MM.1S (cell line): ENCODE measurements around the gene ATP13A5.

ENCODE experiments used
- DNase-seq: peaks from one replicate; pipeline ENCODE4 v3.0.0-alpha.2; 2015
- H2AFZ ChIP-seq: fragments of 300-600 bp; sonication (generic); 2 replicates; pipeline ENCODE4 v1.6.0; 2016; ENCODE audit warnings: antibody characterized with exemption, low read length
- H3F3A ChIP-seq: fragments of 300-600 bp; sonication (generic); 2 replicates; pipeline ENCODE4 v1.6.1; 2016; ENCODE audit warnings: mild to moderate bottlenecking, antibody characterized with exemption, low read length, moderate library complexity, mixed read lengths; ENCODE audit not compliant: insufficient read depth
- H3K27ac ChIP-seq: fragments of 300-600 bp; sonication (generic); 2 replicates; pipeline ENCODE4 v1.5.1; 2016; ENCODE audit warnings: mild to moderate bottlenecking, low read length
- H3K27me3 ChIP-seq: fragments of 300-600 bp; sonication (generic); replicated peaks from 2 replicates; pipeline ENCODE4 v1.6.0; 2016; ENCODE audit warnings: low read length; ENCODE audit not compliant: insufficient read depth
- H3K36me3 ChIP-seq: fragments of 300-600 bp; sonication (generic); replicated peaks from 2 replicates; pipeline ENCODE4 v1.6.1; 2016; ENCODE audit warnings: mild to moderate bottlenecking, low read length, mixed read lengths; ENCODE audit not compliant: insufficient read depth
- H3K4me1 ChIP-seq: fragments of 300-600 bp; sonication (generic); 2 replicates; pipeline ENCODE4 v1.6.1; 2016; ENCODE audit warnings: low read length, mixed read lengths
- H3K4me2 ChIP-seq: fragments of 300-600 bp; sonication (generic); 2 replicates; pipeline ENCODE4 v1.6.0; 2016; ENCODE audit warnings: low read depth, low read length
- H3K4me3 ChIP-seq: fragments of 300-600 bp; sonication (generic); 2 replicates; pipeline ENCODE4 v1.5.1; 2016; ENCODE audit warnings: low read length, mixed read lengths
- H3K79me2 ChIP-seq: fragments of 300-600 bp; sonication (generic); 2 replicates; pipeline ENCODE4 v1.6.1; 2016; ENCODE audit warnings: mixed run types, low read length, mixed read lengths
- H3K9ac ChIP-seq: fragments of 300-600 bp; sonication (generic); 2 replicates; pipeline ENCODE4 v1.6.1; 2016; ENCODE audit warnings: low read length, mixed read lengths
- H3K9me2 ChIP-seq: fragments of 300-600 bp; sonication (generic); replicated peaks from 2 replicates; pipeline ENCODE4 v1.6.1; 2016; ENCODE audit warnings: mild to moderate bottlenecking, low read length, mixed read lengths; ENCODE audit not compliant: insufficient read depth
- H3K9me3 ChIP-seq: fragments of 300-600 bp; sonication (generic); replicated peaks from 2 replicates; pipeline ENCODE4 v1.6.1; 2016; ENCODE audit warnings: mild to moderate bottlenecking, low read length, mixed read lengths; ENCODE audit not compliant: insufficient read depth
- H4K20me1 ChIP-seq: fragments of 300-600 bp; sonication (generic); 2 replicates; pipeline ENCODE4 v1.6.1; 2016; ENCODE audit warnings: mild to moderate bottlenecking, low read length, moderate library complexity, mixed read lengths; ENCODE audit not compliant: insufficient read depth
- EZH2 ChIP-seq: fragments of 300-600 bp; sonication (generic); optimal IDR thresholded peaks from 2 replicates; pipeline ENCODE3; 2017; ENCODE audit warnings: low read depth, mild to moderate bottlenecking, antibody characterized with exemption, low read length, mixed read lengths
- EZH2phosphoT487 ChIP-seq: fragments of 300-600 bp; sonication (generic); IDR thresholded peaks from 2 replicates; pipeline ENCODE4 v1.6.1; 2018; ENCODE audit warnings: antibody characterized with exemption, low read length
- TF ChIP-seq, protein P1 (sequence below): fragments of 300-600 bp; sonication (generic); IDR thresholded peaks from 2 replicates; pipeline ENCODE4 v1.5.1; 2016; ENCODE audit warnings: antibody characterized with exemption, low read length, mixed read lengths

The ATP13A5 gene

GRCh38 chr3:193248848-193249468 is 129.6 kb downstream of the ATP13A5 start:
- Histone ChIP-seq H2AFZ (no peak overlapping the region), H3K4me2 (no peak overlapping the region), H4K20me1 (no peaks in the 10 kb centered on the region), H3K9ac (no peak overlapping the region), H3K27me3 (no peaks in the 10 kb centered on the region), H3K9me3 (no peaks in the 10 kb centered on the region), H3K4me1 (no peaks in the 10 kb centered on the region), H3K79me2 (no peaks in the 10 kb centered on the region), H3F3A (no peaks in the 10 kb centered on the region), H3K4me3 (no peak overlapping the region), H3K27ac (no peak overlapping the region), H3K36me3 (no peaks in the 10 kb centered on the region), H3K9me2 (no peaks in the 10 kb centered on the region)
- no peak for DNase-seq
- no peak for TF ChIP-seq EZH2phosphoT487
- TF ChIP-seq, protein P1, sequence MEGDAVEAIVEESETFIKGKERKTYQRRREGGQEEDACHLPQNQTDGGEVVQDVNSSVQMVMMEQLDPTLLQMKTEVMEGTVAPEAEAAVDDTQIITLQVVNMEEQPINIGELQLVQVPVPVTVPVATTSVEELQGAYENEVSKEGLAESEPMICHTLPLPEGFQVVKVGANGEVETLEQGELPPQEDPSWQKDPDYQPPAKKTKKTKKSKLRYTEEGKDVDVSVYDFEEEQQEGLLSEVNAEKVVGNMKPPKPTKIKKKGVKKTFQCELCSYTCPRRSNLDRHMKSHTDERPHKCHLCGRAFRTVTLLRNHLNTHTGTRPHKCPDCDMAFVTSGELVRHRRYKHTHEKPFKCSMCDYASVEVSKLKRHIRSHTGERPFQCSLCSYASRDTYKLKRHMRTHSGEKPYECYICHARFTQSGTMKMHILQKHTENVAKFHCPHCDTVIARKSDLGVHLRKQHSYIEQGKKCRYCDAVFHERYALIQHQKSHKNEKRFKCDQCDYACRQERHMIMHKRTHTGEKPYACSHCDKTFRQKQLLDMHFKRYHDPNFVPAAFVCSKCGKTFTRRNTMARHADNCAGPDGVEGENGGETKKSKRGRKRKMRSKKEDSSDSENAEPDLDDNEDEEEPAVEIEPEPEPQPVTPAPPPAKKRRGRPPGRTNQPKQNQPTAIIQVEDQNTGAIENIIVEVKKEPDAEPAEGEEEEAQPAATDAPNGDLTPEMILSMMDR, result no peak
- no peak for TF ChIP-seq EZH2

GRCh38 chr3:193243571-193243970 is 135.0 kb downstream of the ATP13A5 start:
- no peaks in the 10 kb centered on the region for H3K36me3 ChIP-seq
- no peak overlapping the region for H3K4me3 ChIP-seq
- no peak for DNase-seq
- H2AFZ ChIP-seq, result no peak overlapping the region
- TF ChIP-seq, protein P1, result no peak
- no peak for TF ChIP-seq EZH2
- TF ChIP-seq EZH2phosphoT487, result no peak
- H3K9me3 ChIP-seq, result no peaks in the 10 kb centered on the region
- H3K79me2 ChIP-seq, result no peaks in the 10 kb centered on the region
- no peaks in the 10 kb centered on the region for H3F3A ChIP-seq
- no peaks in the 10 kb centered on the region for H3K9me2 ChIP-seq
- H3K27ac ChIP-seq, result no peak overlapping the region
- H3K4me1 ChIP-seq, result no peaks in the 10 kb centered on the region
- no peak overlapping the region for H3K4me2 ChIP-seq
- H3K9ac ChIP-seq, result no peak overlapping the region
- H4K20me1 ChIP-seq, result no peaks in the 10 kb centered on the region
- H3K27me3 ChIP-seq, result no peaks in the 10 kb centered on the region

GRCh38 chr3:193241716-193242115 is 136.8 kb downstream of the ATP13A5 start:
- no peak overlapping the region for H3K9ac ChIP-seq
- no peak overlapping the region; the same call in 1 of the 2 replicates for H3K4me3 ChIP-seq
- no peak overlapping the region for H3K27ac ChIP-seq
- H3K27me3 ChIP-seq, result no peaks in the 10 kb centered on the region
- no peak for DNase-seq
- peak overlapping the region; percentile 75; the same call in 1 of the 2 replicates for H3K4me2 ChIP-seq
- H3K4me1 ChIP-seq, result no peaks in the 10 kb centered on the region
- TF ChIP-seq EZH2, result no peak
- TF ChIP-seq, protein P1, result no peak
- TF ChIP-seq EZH2phosphoT487, result no peak
- H3K79me2 ChIP-seq, result no peaks in the 10 kb centered on the region
- no peaks in the 10 kb centered on the region for H4K20me1 ChIP-seq
- H3F3A ChIP-seq, result no peaks in the 10 kb centered on the region
- peak overlapping the region; percentile 60; the same call in 1 of the 2 replicates for H2AFZ ChIP-seq
- no peaks in the 10 kb centered on the region for H3K9me3 ChIP-seq
- H3K9me2 ChIP-seq, result no peaks in the 10 kb centered on the region
- H3K36me3 ChIP-seq, result no peaks in the 10 kb centered on the region
